Prostate gland (tissue), 2 donors: ENCODE results near the gene ARL15.

Source experiments
- CTCF ChIP-seq, 4 experiments: fragments of 200-600 bp in 2 of 4; fragments of 450-650 bp in 2 of 4; sonication (generic) in 2 of 4; IDR thresholded peaks; 1 replicate in 3 of 4; 2 replicates in 1 of 4; pipeline ENCODE4 v1.5.1; 2016 to 2019; ENCODE audit warnings: antibody characterized with exemption in 4 of 4, mild to moderate bottlenecking in 2 of 4, moderate library complexity in 2 of 4
- POLR2A ChIP-seq: fragments of 450-650 bp; IDR thresholded peaks from one replicate; pipeline ENCODE4 v1.6.1; 2016; ENCODE audit warnings: antibody characterized with exemption, mild to moderate bottlenecking

- TF ChIP-seq CTCF (IDR thresholded peaks at IDR 0.05) (no peak), POLR2A (no peak)
These were observed 261.2 kb downstream of the ARL15 start for GRCh38 chr5:54049144-54049543.
